ENCODE data around the gene CCNI2. TPM values are rescaled to one million over a fixed set of nuclear protein-coding genes. Genes with fewer than 3 reads are reported as not detected.

CCNI2 gene
- total and polyA plus RNA-seq, 2 experiments from 2014 or later = 0.73 TPM; not detected in 1

GRCh38 chr5:132768485-132768868, 21.3 kb downstream of the CCNI2 start:
- in situ Hi-C loops (cut with MboI) = no loop called here
- peaks cover 24% of the 10 kb centered on the region for H3K4me1 ChIP-seq (ENCODE audit: insufficient read depth)
- no peak overlapping the region for H2AFZ ChIP-seq
- no peak overlapping the region for H3K27ac ChIP-seq
- H3K79me2 ChIP-seq (ENCODE audit: insufficient read depth) = peaks cover 75% of the 10 kb centered on the region
- peaks cover 16% of the 10 kb centered on the region for H3F3A ChIP-seq (ENCODE audit: insufficient read depth)
- no peak overlapping the region for H3K4me2 ChIP-seq (ENCODE audit: unreplicated experiment)
- no peak overlapping the region for H3K4me3 ChIP-seq
- no peaks in the 10 kb centered on the region for H3K27me3 ChIP-seq (replicated peaks; ENCODE audit: insufficient read depth)
- no peaks in the 10 kb centered on the region for H3K9me2 ChIP-seq (ENCODE audit: insufficient read depth)
- H3K9me3 ChIP-seq (ENCODE audit: low read depth) = no peaks in the 10 kb centered on the region
- 94 to 95% methylated on average over 3 of the region's 3 CpGs for WGBS, 2 experiments (ENCODE audit: low coverage in 1 of 2, low lambda C conversion rate in 2 of 2, missing lambda C conversion rate in 2 of 2)
- peaks cover 4% of the 10 kb centered on the region for H4K20me1 ChIP-seq (ENCODE audit: insufficient read depth)
- H3K36me3 ChIP-seq (ENCODE audit: low read depth) = no peaks in the 10 kb centered on the region
- H3K9ac ChIP-seq = no peak overlapping the region
- no peak for TF ChIP-seq EZH2phosphoT487 (IDR thresholded peaks at IDR 0.05; ENCODE audit: insufficient read depth, low read depth)
- no peak for TF ChIP-seq EZH2 (IDR thresholded peaks at IDR 0.05; ENCODE audit: insufficient read depth, poor library complexity, severe bottlenecking)
- DNase-seq = no peak

- 41 to 48% methylated on average over 8 of the region's 8 CpGs for WGBS, 2 experiments (ENCODE audit: low coverage in 1 of 2, low lambda C conversion rate in 2 of 2, missing lambda C conversion rate in 2 of 2)
- Histone ChIP-seq H3K27me3 (replicated peaks; ENCODE audit: insufficient read depth) (no peaks in the 10 kb centered on the region), H3K4me3 (no peak overlapping the region), H3K79me2 (ENCODE audit: insufficient read depth) (peaks cover 91% of the 10 kb centered on the region), H3K36me3 (ENCODE audit: low read depth) (no peaks in the 10 kb centered on the region), H3K9ac (no peak overlapping the region), H3F3A (ENCODE audit: insufficient read depth) (peaks cover 16% of the 10 kb centered on the region), H3K4me1 (ENCODE audit: insufficient read depth) (peaks cover 39% of the 10 kb centered on the region), H3K4me2 (ENCODE audit: unreplicated experiment) (no peak overlapping the region), H3K9me3 (ENCODE audit: low read depth) (no peaks in the 10 kb centered on the region), H3K27ac (peak overlapping the region; percentile 24; the same call in 1 of the 2 replicates), H3K9me2 (ENCODE audit: insufficient read depth) (no peaks in the 10 kb centered on the region), H2AFZ (no peak overlapping the region), H4K20me1 (ENCODE audit: insufficient read depth) (peaks cover 4% of the 10 kb centered on the region)
- in situ Hi-C loops (cut with MboI) = no loop called here
- TF ChIP-seq EZH2 (IDR thresholded peaks at IDR 0.05; ENCODE audit: insufficient read depth, poor library complexity, severe bottlenecking) (no peak), EZH2phosphoT487 (IDR thresholded peaks at IDR 0.05; ENCODE audit: insufficient read depth, low read depth) (no peak)
- DNase-seq = peak; percentile 59
These were observed 23.4 kb downstream of the CCNI2 start for GRCh38 chr5:132770476-132771159.

- Histone ChIP-seq H3F3A (ENCODE audit: insufficient read depth) (peaks cover 16% of the 10 kb centered on the region), H3K9ac (no peak overlapping the region), H3K79me2 (ENCODE audit: insufficient read depth) (peaks cover 88% of the 10 kb centered on the region), H3K4me1 (ENCODE audit: insufficient read depth) (peaks cover 45% of the 10 kb centered on the region), H3K4me3 (no peak overlapping the region), H3K27ac (0 out of 2 replicates have a peak overlapping the region, but pooled peaks have one; percentile 24), H3K9me3 (ENCODE audit: low read depth) (no peaks in the 10 kb centered on the region), H3K27me3 (replicated peaks; ENCODE audit: insufficient read depth) (no peaks in the 10 kb centered on the region), H3K4me2 (ENCODE audit: unreplicated experiment) (no peak overlapping the region), H4K20me1 (ENCODE audit: insufficient read depth) (peaks cover 4% of the 10 kb centered on the region), H3K9me2 (ENCODE audit: insufficient read depth) (no peaks in the 10 kb centered on the region), H3K36me3 (ENCODE audit: low read depth) (no peaks in the 10 kb centered on the region), H2AFZ (no peak overlapping the region)
- 54 to 56% methylated on average over 8 of the region's 8 CpGs for WGBS, 2 experiments (ENCODE audit: low coverage in 1 of 2, low lambda C conversion rate in 2 of 2, missing lambda C conversion rate in 2 of 2)
- in situ Hi-C loops (cut with MboI) = no loop called here
- TF ChIP-seq EZH2phosphoT487 (IDR thresholded peaks at IDR 0.05; ENCODE audit: insufficient read depth, low read depth) (no peak), EZH2 (IDR thresholded peaks at IDR 0.05; ENCODE audit: insufficient read depth, poor library complexity, severe bottlenecking) (no peak)
- peak; percentile 43 for DNase-seq
These were observed 24.3 kb downstream of the CCNI2 start for GRCh38 chr5:132771503-132771998.

GRCh38 chr5:132772291-132773070, 25.3 kb downstream of the CCNI2 start:
- no peak for TF ChIP-seq EZH2phosphoT487 (IDR thresholded peaks at IDR 0.05; ENCODE audit: insufficient read depth, low read depth)
- TF ChIP-seq EZH2 (IDR thresholded peaks at IDR 0.05; ENCODE audit: insufficient read depth, poor library complexity, severe bottlenecking) = no peak
- Histone ChIP-seq H3K27me3 (replicated peaks; ENCODE audit: insufficient read depth) (no peaks in the 10 kb centered on the region), H3K36me3 (ENCODE audit: low read depth) (no peaks in the 10 kb centered on the region), H3K9me2 (ENCODE audit: insufficient read depth) (no peaks in the 10 kb centered on the region), H4K20me1 (ENCODE audit: insufficient read depth) (peaks cover 4% of the 10 kb centered on the region), H3K27ac (no peak overlapping the region), H3F3A (ENCODE audit: insufficient read depth) (peaks cover 13% of the 10 kb centered on the region), H3K4me3 (no peak overlapping the region), H3K4me2 (ENCODE audit: unreplicated experiment) (no peak overlapping the region), H3K4me1 (ENCODE audit: insufficient read depth) (peaks cover 41% of the 10 kb centered on the region), H2AFZ (no peak overlapping the region), H3K79me2 (ENCODE audit: insufficient read depth) (peaks cover 81% of the 10 kb centered on the region), H3K9ac (no peak overlapping the region), H3K9me3 (ENCODE audit: low read depth) (no peaks in the 10 kb centered on the region)
- WGBS, 2 experiments (ENCODE audit: low coverage in 1 of 2, low lambda C conversion rate in 2 of 2, missing lambda C conversion rate in 2 of 2) = 69 to 70% methylated on average over 8 of the region's 8 CpGs
- DNase-seq = no peak
- in situ Hi-C loops (cut with MboI) = no loop called here
